GM15510 (cell line): ENCODE results near the gene GLIPR2.

Experiments
- POLR2A ChIP-seq: IDR thresholded peaks from 3 replicates; pipeline ENCODE4 v1.6.1; 2011; ENCODE audit warnings: borderline replicate concordance; ENCODE audit not compliant: insufficient read length; ENCODE audit errors: extremely low read depth

Gene GLIPR2

DNA sequence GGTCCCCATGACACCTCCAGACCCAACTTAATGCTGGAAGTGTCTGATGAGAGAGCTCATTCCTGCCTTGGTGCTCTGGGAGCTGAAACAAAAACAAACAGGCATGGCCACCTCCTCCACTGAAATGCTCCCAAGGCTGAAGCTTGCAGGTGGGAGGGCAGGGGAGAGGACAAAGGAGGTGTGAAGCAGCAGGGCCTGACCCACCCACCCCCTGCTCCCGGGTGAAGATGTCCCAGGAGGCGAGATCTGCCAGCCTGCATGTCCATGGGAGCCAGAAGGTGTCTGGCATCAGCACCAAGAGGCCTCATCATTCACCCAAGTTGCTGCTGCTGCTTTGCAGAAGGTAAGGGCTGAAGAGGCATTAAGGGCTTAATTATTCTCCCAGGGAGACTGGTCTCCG is 28.5 kb downstream of the GLIPR2 start:
- no peak for TF ChIP-seq POLR2A

DNA sequence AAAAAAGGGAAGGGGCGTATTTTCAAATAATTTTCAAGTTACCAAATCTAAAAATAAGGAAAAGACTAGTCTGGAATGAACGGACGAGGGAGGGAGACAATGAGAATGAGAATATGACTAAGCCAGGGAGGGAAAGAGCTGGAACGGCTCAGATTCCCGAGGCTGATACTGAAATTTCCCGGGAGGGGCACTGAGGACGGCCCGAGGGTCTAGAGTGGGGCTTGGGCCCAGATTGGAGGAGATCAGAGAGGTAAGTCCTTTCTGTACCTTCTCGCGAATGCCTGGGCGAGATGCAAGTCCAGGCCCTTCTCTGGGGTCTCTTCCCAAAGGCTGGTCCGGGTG is 29.3 kb downstream of the GLIPR2 start:
- no peak for TF ChIP-seq POLR2A

DNA sequence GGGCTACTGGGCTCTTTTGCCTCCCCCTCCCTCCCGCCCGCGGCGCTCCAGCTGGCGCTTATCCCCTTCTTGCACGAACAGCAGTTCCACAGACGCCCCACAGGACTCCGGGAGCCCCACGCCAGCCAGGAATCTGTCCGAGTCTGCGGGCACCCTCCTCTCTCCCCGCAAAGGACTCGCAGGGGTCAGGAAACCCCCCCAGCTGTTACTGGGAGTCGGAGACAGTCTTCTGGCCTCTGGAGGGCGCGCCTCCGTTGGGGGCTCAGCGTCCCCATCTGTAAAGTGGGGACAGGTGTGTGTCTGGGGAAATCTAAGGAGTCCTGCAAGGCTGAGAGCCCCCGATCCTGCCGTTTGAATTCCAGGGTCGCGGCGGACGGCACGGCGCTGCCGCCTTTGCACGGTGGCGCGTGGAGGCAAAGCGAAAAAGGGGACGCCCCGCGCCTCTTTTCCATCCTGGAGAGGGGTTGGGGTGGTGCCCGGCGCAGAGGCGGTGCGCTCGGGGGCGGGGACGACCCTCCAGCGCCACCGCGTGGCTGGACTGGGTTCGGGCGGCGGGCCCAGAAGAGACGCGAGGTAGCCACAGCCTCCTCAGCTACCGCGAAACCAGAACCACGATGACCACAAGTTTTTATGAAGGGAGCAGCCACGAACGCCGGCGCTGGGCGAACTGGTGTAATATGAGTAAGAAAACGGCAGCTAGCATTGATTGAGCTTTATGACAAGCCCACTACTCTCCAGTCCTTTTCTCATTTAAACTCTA is 29.8 kb downstream of the GLIPR2 start:
- TF ChIP-seq POLR2A = no peak

DNA sequence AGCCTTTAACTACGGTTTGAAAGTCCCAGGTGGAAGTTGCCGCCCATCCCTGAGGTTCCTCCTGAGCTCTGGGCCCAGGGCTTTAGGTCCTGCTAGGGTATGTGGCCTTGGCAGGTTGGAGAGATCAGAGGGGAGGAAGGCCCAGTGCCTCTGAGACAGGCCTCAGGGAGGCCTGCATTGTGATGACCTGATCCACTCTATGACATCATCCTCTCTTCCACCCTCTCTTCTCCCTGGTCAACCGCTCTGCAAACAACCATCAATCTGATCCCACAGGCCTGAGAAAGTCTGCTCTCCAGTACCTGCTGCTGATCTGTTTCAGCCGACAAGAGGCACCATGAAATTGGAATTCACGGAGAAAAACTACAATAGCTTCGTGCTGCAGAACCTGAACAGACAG is 32.6 kb downstream of the GLIPR2 start, which contains the start of gene CCIN:
CCIN (plus strand) TSS at position 223 of the 400 bp plus-strand sequence; CDS start at position 338, 115 bp downstream.
- TF ChIP-seq POLR2A = no peak

DNA sequence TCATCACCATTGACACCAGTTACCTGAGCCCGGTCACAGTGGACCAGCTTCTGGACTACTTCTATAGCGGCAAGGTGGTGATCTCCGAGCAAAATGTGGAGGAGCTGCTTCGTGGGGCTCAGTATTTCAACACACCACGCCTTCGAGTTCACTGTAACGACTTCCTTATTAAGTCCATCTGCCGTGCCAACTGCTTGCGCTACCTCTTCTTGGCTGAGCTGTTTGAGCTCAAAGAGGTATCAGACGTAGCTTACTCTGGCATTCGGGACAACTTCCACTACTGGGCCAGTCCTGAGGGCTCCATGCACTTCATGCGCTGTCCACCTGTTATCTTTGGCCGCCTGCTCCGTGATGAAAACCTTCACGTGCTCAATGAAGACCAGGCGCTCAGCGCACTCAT is 33.2 kb downstream of the GLIPR2 start:
- no peak for TF ChIP-seq POLR2A

DNA sequence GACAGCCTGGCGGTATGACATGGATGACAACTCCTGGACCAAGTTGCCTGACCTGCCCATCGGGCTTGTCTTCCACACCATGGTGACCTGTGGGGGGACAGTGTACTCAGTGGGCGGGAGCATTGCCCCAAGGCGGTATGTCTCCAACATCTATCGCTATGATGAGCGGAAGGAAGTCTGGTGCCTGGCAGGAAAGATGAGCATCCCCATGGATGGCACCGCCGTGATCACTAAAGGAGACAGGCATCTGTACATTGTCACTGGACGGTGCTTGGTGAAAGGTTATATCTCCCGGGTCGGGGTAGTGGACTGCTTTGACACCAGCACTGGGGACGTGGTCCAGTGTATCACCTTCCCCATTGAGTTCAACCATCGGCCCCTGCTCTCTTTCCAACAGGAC is 34.0 kb downstream of the GLIPR2 start:
- no peak for TF ChIP-seq POLR2A

DNA sequence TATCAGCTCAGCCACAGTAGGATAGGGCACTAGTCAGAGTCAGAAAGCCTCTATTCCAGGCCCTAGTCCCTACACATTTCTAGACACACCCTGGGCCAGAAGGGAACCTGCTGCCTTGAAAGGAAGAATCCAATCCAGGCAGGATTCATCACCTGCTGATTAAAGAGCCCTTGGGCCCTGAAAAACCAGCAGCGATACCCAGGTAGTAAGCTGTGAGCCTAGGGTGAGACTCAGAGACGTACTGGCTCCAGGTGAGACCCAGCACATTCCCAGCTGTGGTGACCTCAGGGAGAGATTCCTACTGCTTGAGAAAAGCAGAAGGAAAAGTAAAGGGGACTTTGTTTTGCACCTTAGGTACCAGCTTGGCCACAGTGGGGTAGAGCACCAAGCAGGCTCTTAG is 37.3 kb downstream of the GLIPR2 start:
- no peak for TF ChIP-seq POLR2A

DNA sequence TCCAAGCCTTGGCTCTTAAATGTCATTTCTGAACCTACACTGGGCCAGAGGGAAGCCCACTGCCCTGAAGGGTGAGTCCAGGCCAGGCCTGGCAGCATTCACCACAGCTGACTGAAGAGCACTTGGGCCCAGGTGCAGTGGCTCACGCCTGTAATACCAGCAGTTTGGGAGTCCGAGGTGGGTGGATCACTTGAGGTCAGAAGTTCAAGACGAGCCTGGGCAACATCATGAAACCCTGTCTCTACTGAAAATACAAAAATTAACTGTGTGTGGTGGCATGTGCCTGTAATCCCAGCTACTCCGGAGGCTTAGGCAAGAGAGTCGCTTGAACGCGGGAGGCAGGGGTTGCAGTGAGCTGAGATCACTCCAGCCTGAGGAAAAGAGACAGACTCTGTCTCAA is 37.7 kb downstream of the GLIPR2 start:
- no peak for TF ChIP-seq POLR2A

DNA sequence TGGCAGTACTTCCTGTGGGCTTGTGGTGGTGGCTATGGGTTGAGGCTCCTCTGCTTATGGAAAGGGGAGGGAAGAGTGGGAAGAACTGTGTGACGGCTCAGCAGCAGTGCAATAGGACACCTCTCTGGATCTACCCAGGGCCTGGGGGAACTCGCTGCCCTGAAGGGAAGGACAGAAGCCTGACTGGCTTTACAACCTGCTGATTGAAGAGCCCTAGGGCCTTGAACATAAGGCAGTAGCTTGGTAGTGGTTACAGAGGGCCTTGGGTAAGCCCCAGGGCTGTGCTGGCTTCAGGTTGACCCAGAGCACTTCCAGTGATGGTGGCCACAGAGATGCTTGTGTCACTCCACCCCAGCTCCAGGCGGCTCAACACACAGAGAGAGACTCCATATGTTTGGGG is 38.2 kb downstream of the GLIPR2 start:
- TF ChIP-seq POLR2A = no peak

DNA sequence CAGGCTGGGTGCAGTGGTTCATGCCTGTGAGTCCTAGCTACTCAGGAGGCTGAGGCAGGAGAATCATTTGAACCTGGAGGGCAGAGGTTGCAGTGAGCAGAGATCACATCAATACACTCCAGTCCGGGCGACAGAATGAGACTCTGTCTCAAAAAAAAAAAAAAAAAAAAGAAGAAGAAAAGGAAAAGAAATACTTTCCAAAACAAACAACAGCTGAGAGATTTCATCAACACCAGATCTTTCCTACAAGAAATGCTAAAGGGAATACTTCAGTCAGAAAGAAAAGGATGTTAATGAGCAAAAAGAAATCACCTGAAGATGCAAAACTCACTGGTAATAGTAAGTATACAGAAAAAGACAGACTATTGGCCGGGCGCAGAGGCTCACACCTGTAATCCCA is 41.0 kb downstream of the GLIPR2 start:
- TF ChIP-seq POLR2A = no peak

DNA sequence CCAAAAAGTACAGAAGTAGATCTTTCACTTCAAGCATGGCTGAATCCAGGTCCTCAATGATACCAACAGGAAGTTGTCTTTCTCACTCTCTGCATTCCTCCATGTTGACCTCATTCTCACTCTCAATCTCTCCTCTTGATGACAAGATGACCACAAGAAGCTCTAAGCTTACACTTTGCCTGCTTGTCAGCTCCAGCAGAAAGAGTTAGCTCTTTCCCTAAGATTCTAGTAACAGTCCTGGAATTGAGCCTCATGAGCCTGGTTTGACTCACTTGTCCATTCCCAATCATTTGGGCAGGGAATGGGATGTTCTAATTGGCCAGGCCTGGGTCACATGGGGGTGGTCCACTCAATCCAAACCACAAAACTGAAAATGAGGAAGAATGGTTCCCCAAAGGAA is 50.9 kb downstream of the GLIPR2 start:
- no peak for TF ChIP-seq POLR2A

DNA sequence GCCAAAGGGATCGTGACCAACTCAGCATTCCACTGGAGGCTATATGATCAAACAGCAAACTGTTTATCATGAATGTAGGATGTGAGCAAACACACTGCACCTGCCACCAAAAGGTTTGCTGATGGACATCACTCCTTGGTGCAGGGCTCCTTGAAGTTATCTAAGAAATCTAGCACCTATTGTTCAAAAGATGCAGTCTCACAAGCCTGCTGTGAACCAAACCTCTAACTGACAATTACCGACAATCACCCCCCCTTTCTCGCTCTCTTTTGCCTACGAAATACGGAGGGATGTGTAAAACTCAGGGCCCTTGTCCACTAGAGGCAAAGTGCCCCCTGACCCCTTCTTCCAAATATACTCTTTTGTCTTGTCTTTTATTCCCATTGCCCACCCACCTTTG is 51.7 kb downstream of the GLIPR2 start:
- no peak for TF ChIP-seq POLR2A

DNA sequence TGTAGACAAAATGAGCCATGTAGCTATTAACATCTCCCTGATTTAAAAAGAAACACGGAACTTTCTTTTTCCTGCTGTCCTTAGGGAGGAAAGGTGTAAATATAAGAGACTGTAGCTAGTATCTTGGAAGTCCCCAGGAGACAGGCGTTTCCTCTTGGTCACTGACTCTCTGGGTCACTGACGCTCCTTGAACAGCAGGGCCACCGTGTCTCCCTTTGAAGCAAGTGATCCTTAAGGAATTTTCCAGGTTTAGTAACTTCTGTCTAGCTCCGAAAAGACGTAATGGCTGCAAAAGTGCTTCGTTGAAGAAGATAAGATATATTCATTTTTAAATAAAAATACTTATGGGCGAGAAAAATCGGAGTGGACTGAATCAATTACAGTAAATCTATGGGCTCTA is 53.4 kb downstream of the GLIPR2 start:
- no peak for TF ChIP-seq POLR2A

DNA sequence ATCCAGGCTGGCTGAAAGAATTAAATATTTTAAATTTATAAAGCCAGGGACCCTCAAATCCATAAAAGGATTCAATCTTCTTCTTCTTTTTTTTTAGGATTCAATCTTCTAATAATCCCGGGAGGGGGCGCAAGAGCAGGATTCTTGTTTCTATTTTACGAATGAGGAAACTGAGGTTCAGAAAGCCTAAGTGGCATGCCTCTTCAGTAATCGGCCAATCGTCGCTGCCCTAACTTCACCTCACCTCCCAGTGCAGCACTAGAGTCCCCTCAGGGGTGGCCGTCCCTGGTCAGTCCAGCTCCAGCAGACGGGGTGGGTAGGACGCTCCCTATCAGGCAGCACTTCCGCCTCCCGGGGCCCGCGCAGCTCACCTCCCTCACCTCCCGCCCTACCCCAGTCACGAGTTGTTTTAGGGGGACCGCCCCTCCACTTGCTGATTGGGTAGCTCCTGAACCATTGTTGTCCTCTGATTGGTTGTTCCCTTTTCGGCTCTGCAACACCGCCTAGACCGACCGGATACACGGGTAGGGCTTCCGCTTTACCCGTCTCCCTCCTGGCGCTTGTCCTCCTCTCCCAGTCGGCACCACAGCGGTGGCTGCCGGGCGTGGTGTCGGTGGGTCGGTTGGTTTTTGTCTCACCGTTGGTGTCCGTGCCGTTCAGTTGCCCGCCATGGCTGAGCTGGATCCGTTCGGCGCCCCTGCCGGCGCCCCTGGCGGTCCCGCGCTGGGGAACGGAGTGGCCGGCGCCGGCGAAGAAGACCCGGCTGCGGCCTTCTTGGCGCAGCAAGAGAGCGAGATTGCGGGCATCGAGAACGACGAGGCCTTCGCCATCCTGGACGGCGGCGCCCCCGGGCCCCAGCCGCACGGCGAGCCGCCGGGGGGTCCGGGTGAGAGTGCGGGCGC is 54.1 kb downstream of the GLIPR2 start, which contains the start of gene CLTA:
CLTA (plus strand) TSS at position 534 of the 902 bp plus-strand sequence; CDS start at position 670, 136 bp downstream.
- peak; percentile 99 for TF ChIP-seq POLR2A

DNA sequence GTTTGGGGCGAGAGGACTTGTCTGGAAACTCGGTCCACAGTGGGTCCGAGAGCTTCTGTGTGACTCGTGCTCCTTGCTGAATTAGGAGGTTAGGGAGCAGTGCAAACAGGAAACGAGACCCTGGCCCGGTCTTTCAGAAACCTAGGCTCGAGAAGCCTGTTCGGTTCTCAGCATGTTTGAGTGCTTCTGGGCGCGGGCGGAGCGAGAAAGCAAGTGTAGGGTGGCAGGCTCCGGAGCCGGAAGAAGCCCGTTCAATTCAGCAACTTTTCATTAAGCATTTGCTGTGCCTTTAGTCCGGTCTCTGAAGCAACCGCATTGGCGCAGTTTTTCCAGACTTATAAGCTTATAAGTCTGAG is 54.7 kb downstream of the GLIPR2 start:
- TF ChIP-seq POLR2A = no peak

DNA sequence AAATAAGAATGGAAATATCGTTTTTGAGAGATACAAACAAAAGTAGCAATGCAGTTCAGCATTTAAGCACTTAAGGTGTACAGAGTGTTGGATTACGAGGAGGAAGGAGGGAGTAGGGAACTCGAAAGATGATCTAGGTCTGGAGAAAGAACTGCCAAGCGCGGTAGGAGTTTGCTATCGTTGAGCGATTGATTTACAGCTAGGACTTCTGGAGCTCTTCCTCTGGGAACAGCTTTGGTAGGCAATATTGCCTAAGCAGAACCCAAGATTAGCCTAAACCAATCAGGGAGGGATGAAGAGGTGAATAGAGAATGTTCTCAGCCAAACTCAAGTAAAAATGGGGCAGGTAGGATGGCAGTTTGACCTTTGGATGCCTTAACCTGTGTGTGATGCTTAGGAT is 55.2 kb downstream of the GLIPR2 start:
- no peak for TF ChIP-seq POLR2A
